Neural cell (in vitro differentiated cells): ENCODE results near the gene COBLL1.

Experiments
- CTCF ChIP-seq: fragments of 450-650 bp; IDR thresholded peaks from 2 replicates; pipeline ENCODE4 v1.5.1; 2014; ENCODE audit warnings: antibody characterized with exemption, mild to moderate bottlenecking, moderate library complexity; ENCODE audit not compliant: poor library complexity, severe bottlenecking
- EP300 ChIP-seq: fragments of 450-650 bp; conservative IDR thresholded peaks from 2 replicates; pipeline ENCODE4 v1.6.1; 2014; ENCODE audit warnings: antibody characterized with exemption, mild to moderate bottlenecking, moderate library complexity; ENCODE audit not compliant: poor library complexity, severe bottlenecking
- EZH2 ChIP-seq: fragments of 200-600, 300-800 bp; shearing (Covaris generic), sonication (generic); IDR thresholded peaks from 2 replicates; pipeline ENCODE4 v1.6.1; 2014; ENCODE audit warnings: antibody characterized with exemption, low read length, borderline replicate concordance, mild to moderate bottlenecking; ENCODE audit not compliant: insufficient read depth, poor library complexity, severe bottlenecking
- MXI1 ChIP-seq: fragments of 450-650 bp; conservative IDR thresholded peaks from 2 replicates; pipeline ENCODE4 v1.6.1; 2014; ENCODE audit warnings: antibody characterized with exemption, mild to moderate bottlenecking; ENCODE audit not compliant: poor library complexity, severe bottlenecking
- POLR2AphosphoS5 ChIP-seq: IDR thresholded peaks from 2 replicates; pipeline ENCODE4 v1.6.1; 2012
- RAD21 ChIP-seq: fragments of 450-650 bp; conservative IDR thresholded peaks from 2 replicates; pipeline ENCODE4 v1.6.1; 2014; ENCODE audit warnings: antibody characterized with exemption, mild to moderate bottlenecking, moderate library complexity
- REST ChIP-seq: IDR thresholded peaks from 2 replicates; pipeline ENCODE4 v1.6.1; 2012; ENCODE audit warnings: borderline replicate concordance
- SMC3 ChIP-seq: fragments of 450-650 bp; conservative IDR thresholded peaks from 2 replicates; pipeline ENCODE4 v1.6.1; 2014; ENCODE audit warnings: antibody characterized with exemption, mild to moderate bottlenecking, moderate library complexity; ENCODE audit not compliant: poor library complexity
- TAF1 ChIP-seq: IDR thresholded peaks from 2 replicates; pipeline ENCODE4 v1.6.1; 2012; ENCODE audit warnings: low read depth

GRCh38 chr2:164766954-164767320 lies 74.7 kb downstream of the COBLL1 start:
- TF ChIP-seq CTCF, result no peak
- TF ChIP-seq EZH2, result no peak
- TF ChIP-seq POLR2AphosphoS5, result no peak
- TF ChIP-seq EP300, result no peak
- TF ChIP-seq TAF1, result no peak
- TF ChIP-seq RAD21, result no peak
- no peak for TF ChIP-seq REST
- TF ChIP-seq MXI1, result no peak
- TF ChIP-seq SMC3, result no peak
